ENCODE results near the gene SEMA4B.

Gene SEMA4B

GRCh38 chr15:90191344-90191687 lies 9.8 kb upstream of the SEMA4B start:
- Mint-ChIP-seq H3K27ac (no peak overlapping the region), H3K9me3 (no peaks in the 10 kb centered on the region), H3K4me3 (no peak overlapping the region), H3K36me3 (no peaks in the 10 kb centered on the region), H3K27me3 (no peaks in the 10 kb centered on the region), H3K4me1 (peaks cover 29% of the 10 kb centered on the region)

- Mint-ChIP-seq H3K27me3 (no peaks in the 10 kb centered on the region), H3K4me1 (peaks cover 29% of the 10 kb centered on the region), H3K9me3 (no peaks in the 10 kb centered on the region), H3K36me3 (no peaks in the 10 kb centered on the region), H3K27ac (no peak overlapping the region), H3K4me3 (peak overlapping the region; percentile 62)
Observed at GRCh38 chr15:90191794-90192509, 9.2 kb upstream of the SEMA4B start.

GRCh38 chr15:90192961-90193786 lies 8.0 kb upstream of the SEMA4B start:
- Mint-ChIP-seq H3K36me3 (no peaks in the 10 kb centered on the region), H3K27me3 (no peaks in the 10 kb centered on the region), H3K27ac (peak overlapping the region; percentile 80), H3K4me1 (peaks cover 29% of the 10 kb centered on the region), H3K9me3 (no peaks in the 10 kb centered on the region), H3K4me3 (peak overlapping the region; percentile 31)

- Mint-ChIP-seq H3K9me3 (no peaks in the 10 kb centered on the region), H3K36me3 (no peaks in the 10 kb centered on the region), H3K4me3 (no peak overlapping the region), H3K4me1 (peaks cover 29% of the 10 kb centered on the region), H3K27ac (no peak overlapping the region), H3K27me3 (no peaks in the 10 kb centered on the region)
Observed at GRCh38 chr15:90194655-90195054, 6.5 kb upstream of the SEMA4B start.

- Mint-ChIP-seq H3K36me3 (no peaks in the 10 kb centered on the region), H3K9me3 (no peaks in the 10 kb centered on the region), H3K4me1 (peaks cover 21% of the 10 kb centered on the region), H3K27ac (peak overlapping the region; percentile 84), H3K27me3 (no peaks in the 10 kb centered on the region), H3K4me3 (peak overlapping the region; percentile 88)
Observed at GRCh38 chr15:90200534-90201129, 498 bp upstream of the SEMA4B start.

- H3K36me3 Mint-ChIP-seq = no peaks in the 10 kb centered on the region
- H3K9me3 Mint-ChIP-seq = no peaks in the 10 kb centered on the region
- H3K4me1 Mint-ChIP-seq = peaks cover 21% of the 10 kb centered on the region
- H3K4me3 Mint-ChIP-seq = peak overlapping the region; percentile 76
- H3K27ac Mint-ChIP-seq = no peak overlapping the region
- no peaks in the 10 kb centered on the region for H3K27me3 Mint-ChIP-seq
Observed at GRCh38 chr15:90201944-90202375, 830 bp downstream of the SEMA4B start.

GRCh38 chr15:90202929-90203328 lies 1.8 kb downstream of the SEMA4B start:
- H3K4me1 Mint-ChIP-seq = peaks cover 21% of the 10 kb centered on the region
- H3K27ac Mint-ChIP-seq = no peak overlapping the region
- no peaks in the 10 kb centered on the region for H3K27me3 Mint-ChIP-seq
- H3K4me3 Mint-ChIP-seq = peak overlapping the region; percentile 93
- no peaks in the 10 kb centered on the region for H3K9me3 Mint-ChIP-seq
- H3K36me3 Mint-ChIP-seq = no peaks in the 10 kb centered on the region

GRCh38 chr15:90203473-90203872 lies 2.3 kb downstream of the SEMA4B start:
- H3K4me3 Mint-ChIP-seq = no peak overlapping the region
- H3K27ac Mint-ChIP-seq = no peak overlapping the region
- no peaks in the 10 kb centered on the region for H3K27me3 Mint-ChIP-seq
- H3K36me3 Mint-ChIP-seq = no peaks in the 10 kb centered on the region
- H3K9me3 Mint-ChIP-seq = no peaks in the 10 kb centered on the region
- H3K4me1 Mint-ChIP-seq = peaks cover 21% of the 10 kb centered on the region

GRCh38 chr15:90203922-90204321 lies 2.8 kb downstream of the SEMA4B start:
- no peaks in the 10 kb centered on the region for H3K9me3 Mint-ChIP-seq
- H3K4me1 Mint-ChIP-seq = peaks cover 21% of the 10 kb centered on the region
- no peak overlapping the region for H3K27ac Mint-ChIP-seq
- H3K36me3 Mint-ChIP-seq = no peaks in the 10 kb centered on the region
- no peaks in the 10 kb centered on the region for H3K27me3 Mint-ChIP-seq
- H3K4me3 Mint-ChIP-seq = no peak overlapping the region

GRCh38 chr15:90205050-90205848 lies 4.1 kb downstream of the SEMA4B start:
- no peak overlapping the region for H3K4me3 Mint-ChIP-seq
- no peaks in the 10 kb centered on the region for H3K9me3 Mint-ChIP-seq

GRCh38 chr15:90205886-90206285 lies 4.8 kb downstream of the SEMA4B start:
- Mint-ChIP-seq H3K4me3 (no peak overlapping the region), H3K27me3 (no peaks in the 10 kb centered on the region), H3K27ac (no peak overlapping the region), H3K4me1 (peaks cover 26% of the 10 kb centered on the region), H3K36me3 (no peaks in the 10 kb centered on the region), H3K9me3 (no peaks in the 10 kb centered on the region)

More at GRCh38 chr15:90205050-90205848, 4.1 kb downstream of the SEMA4B start:
- Mint-ChIP-seq H3K27ac (no peak overlapping the region), H3K27me3 (no peaks in the 10 kb centered on the region), H3K4me1 (peaks cover 25% of the 10 kb centered on the region), H3K36me3 (no peaks in the 10 kb centered on the region)

- Mint-ChIP-seq H3K27ac (no peak overlapping the region), H3K4me3 (no peak overlapping the region), H3K9me3 (no peaks in the 10 kb centered on the region), H3K4me1 (peaks cover 26% of the 10 kb centered on the region), H3K27me3 (no peaks in the 10 kb centered on the region), H3K36me3 (no peaks in the 10 kb centered on the region)
Observed at GRCh38 chr15:90207252-90207651, 6.1 kb downstream of the SEMA4B start.

- Mint-ChIP-seq H3K27me3 (no peaks in the 10 kb centered on the region), H3K4me3 (no peak overlapping the region), H3K27ac (no peak overlapping the region), H3K9me3 (no peaks in the 10 kb centered on the region), H3K4me1 (peaks cover 16% of the 10 kb centered on the region), H3K36me3 (no peaks in the 10 kb centered on the region)
Observed at GRCh38 chr15:90208356-90208755, 7.2 kb downstream of the SEMA4B start.

- H3K27ac Mint-ChIP-seq = no peak overlapping the region
- H3K9me3 Mint-ChIP-seq = no peaks in the 10 kb centered on the region
- no peak overlapping the region for H3K4me3 Mint-ChIP-seq
- peaks cover 19% of the 10 kb centered on the region for H3K4me1 Mint-ChIP-seq
- no peaks in the 10 kb centered on the region for H3K27me3 Mint-ChIP-seq
- H3K36me3 Mint-ChIP-seq = no peaks in the 10 kb centered on the region
Observed at GRCh38 chr15:90209591-90209990, 8.5 kb downstream of the SEMA4B start.

- Mint-ChIP-seq H3K27ac (peak overlapping the region; percentile 5), H3K4me1 (peaks cover 19% of the 10 kb centered on the region), H3K9me3 (no peaks in the 10 kb centered on the region), H3K36me3 (no peaks in the 10 kb centered on the region), H3K4me3 (no peak overlapping the region), H3K27me3 (no peaks in the 10 kb centered on the region)
Observed at GRCh38 chr15:90210593-90210992, 9.5 kb downstream of the SEMA4B start.

Measured in activated naive CD4-positive, alpha-beta T cell treated with anti-CD3 and anti-CD28 coated beads, Interleukin-2, amount 50 U/mL, for 24 hours (primary cell).